ENCODE data around the gene SEZ6L.
"Not testable (repeated sequence)": the region's sequence is repeated elsewhere in the genome, so short reads cannot be mapped to it uniquely, and the experiment has no call there.

SEZ6L gene

DNA sequence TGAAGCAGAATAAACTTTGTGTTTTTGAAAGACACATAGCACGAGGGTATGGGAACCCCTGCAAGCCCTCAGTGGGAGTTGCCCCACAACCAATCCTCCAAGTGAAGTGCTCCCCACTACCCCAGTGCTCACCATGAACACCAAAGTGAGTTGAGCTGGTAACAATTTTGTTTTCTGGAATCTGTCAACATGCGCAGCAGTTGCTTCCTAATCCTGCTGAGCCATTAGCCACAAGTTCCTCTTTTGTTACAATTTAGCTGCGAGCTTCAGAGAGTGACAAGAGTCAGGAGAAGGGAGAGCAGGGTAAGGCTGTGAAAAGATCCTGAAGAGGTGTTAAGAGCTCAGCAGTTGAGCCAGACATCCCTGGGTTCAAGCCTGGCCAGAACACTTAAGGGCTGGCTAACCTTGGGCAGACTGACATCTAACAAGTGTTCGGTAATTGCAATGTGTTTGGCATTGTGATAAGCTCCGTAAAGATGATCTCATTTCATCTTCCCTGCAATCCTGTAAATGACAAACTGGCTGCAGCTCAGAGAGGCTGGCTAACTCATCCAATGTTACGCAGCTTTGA lies 235.7 kb downstream of the SEZ6L start:
- no peak overlapping the region for H3K27ac ChIP-seq
- H3K4me3 ChIP-seq, result no peak overlapping the region

DNA sequence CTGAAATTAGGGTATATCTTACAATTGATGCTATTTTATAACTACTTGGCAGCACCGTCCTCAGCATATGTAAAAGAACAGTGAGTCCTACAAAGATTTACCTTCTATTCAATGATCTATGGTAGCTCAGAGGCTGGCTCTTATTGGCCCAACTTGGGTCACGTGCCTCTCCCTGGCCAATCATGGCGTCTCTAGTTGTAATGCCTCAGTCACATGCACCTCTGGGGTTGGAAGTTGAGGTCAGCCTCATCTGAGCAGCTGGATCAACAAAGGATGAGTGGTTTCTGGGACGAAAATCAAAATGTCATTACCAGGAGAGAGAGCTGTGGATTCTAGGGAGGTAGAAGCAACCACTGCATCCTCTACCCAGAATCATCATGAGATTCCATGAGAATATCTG lies 236.9 kb downstream of the SEZ6L start:
- no peak overlapping the region for H3K27ac ChIP-seq
- H3K4me3 ChIP-seq, result no peak overlapping the region

DNA sequence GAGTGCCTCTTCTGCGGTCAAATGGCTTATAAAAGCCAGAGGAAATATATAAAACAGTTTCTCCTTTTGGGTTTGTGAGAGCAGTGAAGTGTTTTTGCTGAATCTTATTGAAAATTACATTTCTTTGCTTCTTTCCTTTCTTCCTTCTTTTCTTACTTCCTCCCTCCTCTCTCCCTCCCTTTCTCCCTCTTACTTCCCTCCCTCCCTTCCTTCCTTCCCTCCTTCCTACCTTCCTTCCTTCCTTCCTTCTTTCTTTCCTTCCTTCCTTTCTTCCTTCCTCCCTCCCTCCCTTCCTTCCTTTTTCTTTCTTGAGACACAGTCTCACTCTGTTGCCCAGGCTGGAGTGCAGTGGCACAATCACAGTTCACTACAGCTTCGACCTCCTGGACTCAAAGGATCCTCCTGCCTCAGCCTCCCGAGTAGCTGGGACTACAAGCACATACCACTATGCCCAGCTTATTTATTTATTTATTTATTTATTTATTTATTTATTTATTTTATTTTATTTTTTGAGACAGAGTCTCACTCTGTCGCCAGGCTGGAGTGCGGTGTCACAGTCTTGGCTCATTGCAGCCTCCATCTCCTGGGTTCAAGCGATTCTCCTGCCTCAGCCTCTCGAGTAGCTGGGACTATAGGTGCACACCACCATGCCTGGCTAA lies 239.4 kb downstream of the SEZ6L start:
- H3K4me3 ChIP-seq, H3K27ac ChIP-seq: not testable (repeated sequence)

DNA sequence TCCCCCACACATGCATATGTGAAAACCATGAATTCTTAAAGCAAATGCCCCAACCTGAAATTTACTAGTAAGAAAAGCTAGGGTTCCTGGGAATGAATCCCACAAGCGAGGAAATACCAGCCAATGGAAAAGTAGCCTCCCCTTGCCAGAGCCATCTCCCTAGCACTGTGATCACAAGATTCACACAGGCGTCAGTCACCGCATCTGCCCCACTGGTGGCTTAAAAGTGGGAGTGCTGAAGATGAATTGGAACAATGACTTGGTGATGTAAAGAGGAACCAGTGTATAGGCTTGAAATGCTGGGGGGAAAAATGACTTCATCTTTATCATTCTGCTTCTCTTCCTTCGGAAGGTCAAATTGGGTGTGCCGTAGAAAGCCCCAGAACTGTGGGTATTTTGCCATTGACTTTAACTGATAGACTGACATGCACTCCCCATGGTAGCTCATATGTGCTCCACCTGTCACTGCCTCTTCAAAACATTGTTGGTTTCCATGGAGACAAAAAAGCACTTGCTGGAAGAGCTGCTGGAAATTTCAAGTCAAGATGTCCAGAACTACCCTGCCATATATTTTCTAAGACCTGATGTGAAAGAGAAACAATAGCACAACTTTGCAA lies 240.6 kb downstream of the SEZ6L start:
- no peak overlapping the region for H3K4me3 ChIP-seq
- no peak overlapping the region for H3K27ac ChIP-seq

DNA sequence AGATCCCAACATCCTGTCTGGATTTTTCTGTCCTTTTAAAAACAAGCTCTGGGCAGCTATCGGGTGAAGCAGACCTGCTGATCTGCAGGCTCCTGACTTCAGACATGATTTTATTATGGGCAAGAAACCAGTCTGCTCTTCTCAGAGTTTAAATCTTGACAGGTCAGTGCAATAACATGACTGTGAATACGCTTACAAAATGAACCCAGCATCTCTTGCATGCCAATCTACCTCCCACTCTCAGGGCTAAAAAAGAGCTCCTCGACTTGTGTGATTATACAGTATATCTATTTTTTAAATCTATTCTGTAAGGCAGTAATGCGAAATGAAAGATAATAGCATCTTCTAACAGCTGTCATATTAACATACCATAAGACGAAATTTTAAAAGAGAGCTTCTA lies 241.1 kb downstream of the SEZ6L start:
- Histone ChIP-seq H3K4me3 (no peak overlapping the region), H3K27ac (no peak overlapping the region)

DNA sequence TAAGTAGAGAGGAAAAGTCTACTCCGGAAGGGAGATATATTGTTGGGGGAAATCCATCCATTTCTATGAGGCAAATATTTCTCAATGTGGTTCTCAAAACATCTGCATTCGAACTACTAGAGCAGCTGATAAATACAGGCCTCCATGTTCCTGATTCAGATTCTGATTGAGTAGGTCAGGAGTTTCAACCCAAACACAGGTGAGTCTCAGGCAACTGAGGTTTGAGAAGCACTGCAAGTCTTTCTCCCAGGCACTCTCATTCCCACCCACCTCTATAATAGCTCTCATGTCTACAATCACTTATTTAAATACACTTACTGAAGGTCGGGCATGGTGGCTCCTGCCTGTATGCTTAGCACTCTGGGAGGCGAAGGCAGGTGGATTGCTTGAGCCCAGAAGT lies 245.1 kb downstream of the SEZ6L start:
- Histone ChIP-seq H3K4me3 (no peak overlapping the region), H3K27ac (no peak overlapping the region)

DNA sequence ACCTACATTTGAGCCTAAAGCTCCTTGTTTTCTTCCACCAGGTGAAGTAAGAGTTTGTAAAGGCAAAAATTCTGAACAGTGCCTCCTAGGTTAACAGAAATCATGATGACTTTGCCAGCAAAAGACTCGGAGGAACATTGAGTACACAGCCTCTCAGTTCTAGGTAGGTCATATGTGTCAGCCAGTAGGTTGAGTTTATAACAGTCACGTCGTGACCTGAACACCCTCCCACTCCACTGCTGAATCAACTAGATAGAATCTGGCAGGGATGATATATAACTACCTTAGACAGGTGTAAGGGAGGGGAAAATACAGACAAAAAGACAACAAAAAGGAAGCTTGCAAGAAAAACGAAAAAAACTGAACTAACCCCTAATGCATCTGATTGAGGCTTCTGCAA lies 247.0 kb downstream of the SEZ6L start:
- Histone ChIP-seq H3K27ac (no peak overlapping the region), H3K4me3 (no peak overlapping the region)

DNA sequence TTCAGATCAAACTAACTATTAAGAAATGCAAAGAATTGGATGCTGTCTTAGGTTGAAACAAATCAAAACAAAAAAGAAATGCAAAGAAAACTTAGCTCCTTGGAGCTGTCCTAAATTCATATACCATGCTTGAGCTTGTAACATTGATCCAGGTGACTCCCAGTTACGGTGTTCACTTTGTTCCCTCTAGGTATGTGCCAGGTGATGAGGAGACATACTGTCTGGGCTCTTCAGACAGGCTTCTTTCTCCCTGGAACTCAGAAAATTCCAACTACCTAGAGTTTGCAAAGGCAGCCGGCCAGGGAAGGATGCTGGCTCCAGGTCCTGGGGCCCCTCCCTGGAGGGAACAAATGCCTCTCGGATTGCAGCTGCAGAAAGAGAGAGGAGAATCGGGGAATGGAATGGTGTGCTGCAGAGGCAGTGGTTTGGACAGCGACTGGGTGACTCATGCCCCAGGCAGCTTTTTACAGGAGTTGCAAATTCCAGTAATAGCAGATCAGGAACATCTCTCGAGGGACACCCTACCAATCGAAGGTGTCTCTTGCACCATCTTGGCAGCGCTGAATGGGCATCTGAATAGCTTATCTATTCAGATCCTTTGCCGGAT lies 247.5 kb downstream of the SEZ6L start:
- H3K27ac ChIP-seq, result no peak overlapping the region
- no peak overlapping the region for H3K4me3 ChIP-seq

DNA sequence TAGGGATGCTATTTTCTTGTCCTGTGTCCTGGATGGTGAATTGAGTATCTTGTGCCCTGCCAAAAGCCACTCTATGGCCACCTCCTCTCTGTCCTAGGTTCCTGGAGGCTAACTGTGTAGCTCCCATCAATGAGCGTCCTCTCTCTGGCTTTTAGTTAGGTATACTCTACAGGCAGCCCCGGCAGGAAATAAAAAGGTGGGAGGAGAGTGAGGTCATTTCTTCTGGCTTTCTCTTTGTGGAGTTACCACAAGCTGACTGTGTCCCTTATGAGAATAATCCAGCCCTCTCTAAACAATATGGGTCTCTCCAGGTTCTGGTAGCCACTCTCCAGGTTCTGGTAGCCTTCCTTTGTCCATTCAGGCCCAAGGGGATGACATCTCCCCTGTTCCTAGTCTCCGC lies 248.1 kb downstream of the SEZ6L start:
- Histone ChIP-seq H3K4me3 (no peak overlapping the region), H3K27ac (no peak overlapping the region)

DNA sequence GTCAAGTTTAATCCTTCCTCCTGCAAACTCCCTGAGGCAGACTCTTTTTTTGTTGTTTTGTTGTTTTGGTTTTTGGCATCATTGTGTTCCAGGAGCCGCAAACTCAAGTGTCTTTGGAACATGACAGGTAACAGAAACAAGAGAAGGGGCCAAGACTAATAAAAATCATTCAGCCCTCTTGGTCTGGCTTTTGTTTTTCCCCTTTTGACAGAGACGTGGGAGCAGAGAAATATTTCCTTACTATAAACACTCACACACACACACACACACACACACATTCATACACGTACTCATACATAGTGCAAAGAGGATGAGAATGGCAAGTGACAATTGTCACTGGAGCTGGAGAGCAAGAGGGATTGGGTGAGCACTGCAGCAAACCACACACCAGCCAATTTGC lies 249.4 kb downstream of the SEZ6L start:
- Histone ChIP-seq H3K27ac (no peak overlapping the region), H3K4me3 (no peak overlapping the region)

DNA sequence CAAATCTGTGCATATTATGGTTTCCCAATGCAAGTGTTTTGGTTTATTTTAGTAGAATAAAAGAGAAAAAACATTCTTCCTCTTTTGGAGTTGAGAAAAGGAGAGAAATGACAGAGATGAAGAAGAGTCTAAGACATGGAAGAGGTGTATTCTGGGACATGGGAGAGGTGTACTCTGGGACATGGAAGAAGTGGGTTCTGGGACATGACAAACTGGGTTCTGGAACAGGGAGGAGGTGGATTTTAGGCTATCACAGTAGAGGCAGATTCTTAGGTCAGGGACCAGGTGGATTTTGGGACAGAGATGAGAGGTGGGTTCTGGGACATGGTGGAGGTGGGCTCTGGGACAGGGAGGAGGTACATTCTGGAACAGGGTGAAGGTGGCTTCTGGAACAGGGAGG lies 257.7 kb downstream of the SEZ6L start:
- Histone ChIP-seq H3K27ac (no peak overlapping the region), H3K4me3 (no peak overlapping the region)

DNA sequence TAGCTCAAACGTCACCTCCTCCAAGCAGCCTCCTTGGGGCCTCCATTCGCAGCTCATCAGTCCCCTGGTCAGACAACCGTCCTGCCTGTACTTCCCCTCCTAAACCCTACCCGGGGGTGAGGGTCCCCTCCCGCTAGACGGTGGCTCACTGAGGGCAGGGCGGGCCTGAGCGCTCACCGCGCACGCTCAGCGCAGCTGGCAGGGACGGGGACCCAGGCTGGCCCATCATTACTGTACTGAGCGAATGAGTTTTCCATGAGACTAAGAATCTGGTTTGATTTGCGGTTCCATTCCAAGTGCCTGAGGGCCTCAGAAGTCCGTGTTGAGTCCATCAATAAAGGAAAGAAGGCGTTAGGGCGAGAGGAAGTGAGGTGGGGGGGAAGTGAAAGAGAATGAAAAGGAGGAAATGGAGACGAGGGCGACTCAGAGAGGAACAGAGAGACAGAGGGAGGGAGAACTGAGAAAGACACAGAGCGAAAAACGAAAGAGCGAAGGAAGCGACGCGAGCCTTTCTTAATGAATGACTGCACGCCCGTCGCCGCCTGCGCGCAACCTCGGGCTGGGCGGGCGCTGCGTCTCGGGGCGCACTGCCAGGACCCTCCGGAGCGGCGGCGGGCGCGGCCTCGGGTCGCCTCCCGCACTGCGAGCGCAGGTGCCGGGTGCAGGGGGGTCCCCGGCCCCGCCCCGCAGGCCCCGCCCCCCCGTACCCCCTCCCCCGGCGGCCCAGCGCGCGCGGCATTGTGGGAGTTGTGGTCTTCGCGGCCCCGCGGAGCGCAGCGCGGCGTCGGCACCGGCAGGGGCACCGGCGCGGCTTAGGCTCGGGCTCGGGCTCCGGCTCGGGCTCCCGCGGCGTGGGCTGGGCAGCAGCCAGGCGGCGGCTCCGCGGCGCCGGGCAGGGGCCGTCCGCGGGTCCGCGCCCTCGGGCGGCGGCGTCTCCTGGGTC lies 259.5 kb downstream of the SEZ6L start, which contains the start of gene ASPHD2:
Gene ASPHD2 (plus strand): TSS at position 746 of the 943 bp plus-strand sequence. CDS start 4,356 bp downstream, outside the sequence.
- peak within 1 kb of the TSS; percentile 53 to 92 (median 80) for H3K27ac ChIP-seq
- H3K4me3 ChIP-seq, result peak within 1 kb of the TSS; percentile 41 to 62 (median 54)

DNA sequence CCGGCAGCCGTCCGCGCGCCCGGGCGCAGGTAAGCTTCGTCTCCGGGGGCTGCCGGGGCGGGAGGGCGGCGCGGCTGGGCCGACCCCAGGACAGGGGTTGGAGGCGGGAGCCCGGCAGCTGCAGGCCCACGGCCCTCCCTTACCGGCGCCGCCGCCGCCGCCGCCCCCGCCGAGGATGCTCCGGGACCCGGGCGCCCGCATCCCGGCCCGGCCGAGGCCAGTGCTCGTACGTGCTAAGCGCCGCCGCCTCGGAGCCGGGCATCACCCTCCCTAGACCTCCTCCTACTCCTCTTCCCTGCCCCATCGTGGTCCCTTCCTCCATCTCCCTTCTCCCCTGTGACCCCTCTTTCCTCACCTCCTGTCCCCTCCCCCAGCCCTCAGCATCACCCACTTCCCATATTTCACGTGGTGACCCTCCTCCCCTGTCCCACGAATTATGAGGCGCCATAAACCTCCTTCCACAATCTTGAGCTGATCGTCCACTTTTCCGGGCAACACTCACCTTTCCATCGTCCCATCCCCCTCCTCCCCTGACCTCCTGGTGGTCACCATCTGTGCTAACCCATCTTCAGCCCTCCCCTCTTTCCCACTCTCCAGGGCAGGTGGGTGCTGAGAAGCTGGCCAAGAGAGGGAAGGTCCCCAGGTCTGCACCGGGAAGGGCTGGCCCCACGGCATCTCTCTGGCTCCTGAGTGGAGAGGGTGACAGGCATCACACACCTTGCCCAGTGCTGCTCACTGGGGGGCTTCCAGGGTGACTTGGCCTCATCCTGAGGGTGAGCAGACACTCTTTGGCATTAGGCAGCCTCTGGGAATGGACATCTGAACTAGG lies 260.4 kb downstream of the SEZ6L start:
- peak overlapping the region; percentile 28 to 62 (median 53) for H3K4me3 ChIP-seq

DNA sequence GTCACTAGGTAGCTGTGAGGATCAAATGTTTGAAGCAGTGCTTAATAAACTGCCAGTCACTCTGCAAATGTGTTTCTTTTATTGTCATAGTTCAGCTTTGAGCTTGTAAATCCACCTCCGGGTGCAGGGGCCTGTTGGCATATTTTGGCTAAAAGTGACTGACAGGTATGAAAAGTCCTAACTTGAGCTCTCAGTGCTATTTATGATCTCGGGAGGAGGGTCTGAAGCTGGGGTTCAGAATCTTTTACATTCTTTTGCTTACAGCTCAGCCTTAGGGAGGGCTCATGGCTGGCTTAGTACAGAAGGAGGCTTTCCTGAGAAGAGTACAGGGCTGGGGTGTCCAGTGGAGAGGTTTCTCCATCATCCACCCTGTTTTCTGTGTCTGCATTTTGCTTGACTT lies 261.3 kb downstream of the SEZ6L start:
- Histone ChIP-seq H3K27ac (no peak overlapping the region), H3K4me3 (no peak overlapping the region)

More for the DNA sequence above, 260.4 kb downstream of the SEZ6L start:
- peak overlapping the region in 10 of 21 experiments; percentile 10 to 90 (median 58) for H3K27ac ChIP-seq

DNA sequence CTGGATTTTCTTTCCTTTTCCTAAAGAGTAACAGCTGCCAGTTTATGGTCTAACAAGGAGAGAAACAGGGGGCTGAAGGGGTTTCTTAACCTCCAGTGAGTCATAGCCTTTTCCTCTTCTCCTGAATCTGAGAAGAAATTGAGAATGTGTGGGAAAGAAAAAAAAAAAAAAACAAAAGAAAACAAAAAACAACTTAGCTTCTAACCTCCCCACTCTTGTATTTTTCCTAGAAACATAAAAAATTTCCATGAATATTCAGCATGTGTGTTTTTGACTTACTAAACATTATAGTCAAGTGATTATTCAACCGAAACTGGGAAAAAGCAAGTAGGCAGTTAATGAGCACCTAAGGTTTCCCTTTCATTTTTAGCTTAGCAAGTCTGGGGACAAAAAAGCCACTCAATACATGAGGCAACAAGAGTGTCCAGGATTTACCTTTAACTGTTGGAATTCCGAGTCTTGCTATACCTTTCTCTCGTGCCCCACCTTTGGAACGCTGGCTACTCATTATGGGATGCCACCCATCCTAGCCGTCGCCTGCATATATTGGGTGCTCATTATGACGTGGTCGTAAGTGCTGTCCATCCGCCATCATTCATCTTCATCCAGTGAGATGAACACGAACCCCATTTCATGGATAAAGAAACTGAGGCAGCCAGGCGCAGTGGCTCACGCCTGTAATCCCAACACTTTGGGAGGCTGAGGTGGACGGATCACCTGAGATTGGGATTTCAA lies 262.2 kb downstream of the SEZ6L start:
- no peak overlapping the region for H3K27ac ChIP-seq

DNA sequence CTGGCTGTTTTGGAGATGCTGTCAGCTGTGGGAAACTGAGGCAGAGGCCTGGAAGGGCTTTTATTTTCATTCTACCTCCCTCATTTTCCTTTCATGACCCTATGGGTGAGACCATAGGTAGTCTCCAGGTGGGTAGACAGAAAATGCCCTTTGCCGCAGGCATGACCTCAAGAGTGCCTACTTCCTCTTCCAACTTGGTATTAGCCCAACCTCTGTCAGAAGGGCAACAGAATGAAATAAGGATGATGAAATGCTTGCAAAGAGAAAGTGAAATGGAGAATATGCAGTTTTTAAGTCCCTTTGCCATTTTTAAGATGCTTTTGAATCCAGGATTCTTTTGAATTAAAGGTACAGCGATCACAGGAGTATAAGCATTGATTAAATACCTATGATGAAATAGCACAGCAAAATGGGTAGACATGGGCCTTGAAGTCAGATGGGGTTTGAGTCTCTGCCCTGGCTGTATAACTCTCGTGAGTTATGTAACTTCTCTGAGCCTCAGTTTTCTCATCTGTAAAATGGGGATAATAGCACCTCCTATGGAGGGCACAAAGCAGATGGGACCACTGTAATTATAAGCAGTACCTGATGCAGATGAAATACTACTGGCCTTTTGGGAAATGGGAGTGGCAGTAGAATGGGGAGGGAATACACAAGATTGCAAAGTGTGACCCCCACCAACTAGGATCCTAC lies 263.5 kb downstream of the SEZ6L start:
- Histone ChIP-seq H3K4me3 (no peak overlapping the region), H3K27ac (no peak overlapping the region)

More for the DNA sequence above, 262.2 kb downstream of the SEZ6L start:
- no peak overlapping the region for H3K4me3 ChIP-seq
